Prostate gland (tissue), 2 donors: ENCODE results near the gene NARF.

Source experiments
- CTCF ChIP-seq, 4 experiments: fragments of 200-600 bp in 2 of 4; fragments of 450-650 bp in 2 of 4; sonication (generic) in 2 of 4; IDR thresholded peaks; 1 replicate in 3 of 4; 2 replicates in 1 of 4; pipeline ENCODE4 v1.5.1; 2016 to 2019; ENCODE audit warnings: antibody characterized with exemption in 4 of 4, mild to moderate bottlenecking in 2 of 4, moderate library complexity in 2 of 4
- POLR2A ChIP-seq: fragments of 450-650 bp; IDR thresholded peaks from one replicate; pipeline ENCODE4 v1.6.1; 2016; ENCODE audit warnings: antibody characterized with exemption, mild to moderate bottlenecking
- POLR2AphosphoS5 ChIP-seq: sonication (generic); formaldehyde crosslinking; IDR thresholded peaks from one replicate; pipeline ENCODE4 v1.6.1; 2017; ENCODE audit warnings: antibody characterized with exemption

GRCh38 chr17:82411396-82412053, 47.0 kb upstream of the NARF start:
- TF ChIP-seq CTCF (IDR thresholded peaks at IDR 0.05) (no peak), POLR2AphosphoS5 (no peak), POLR2A (no peak)
